Liver (tissue), 9 donors: ENCODE results near the gene PRPF40A. TPM values are rescaled to one million over a fixed set of nuclear protein-coding genes. Genes with fewer than 3 reads are reported as not detected.

ENCODE experiments used
- DNase-seq: peaks from one replicate; pipeline ENCODE4 v3.0.0-alpha.2; 2017; ENCODE audit warnings: low spot score
- H3K27ac ChIP-seq, 2 donors: one replicate each; pipeline ENCODE4 v1.7.0; 2013; ENCODE audit warnings: inconsistent platforms in 2 of 2, low read length in 2 of 2, control low read depth in 1 of 2, low read depth in 1 of 2, mild to moderate bottlenecking in 1 of 2
- H3K27me3 ChIP-seq, 4 donors: one replicate each; pipeline versions ENCODE4 v1.6.1 to v1.7.0; 2013; ENCODE audit warnings: low read length in 3 of 4, inconsistent platforms in 1 of 4, mild to moderate bottlenecking in 1 of 4, moderate library complexity in 1 of 4; ENCODE audit not compliant: control insufficient read depth in 4 of 4, insufficient read depth in 4 of 4
- H3K36me3 ChIP-seq, 4 donors: one replicate each; pipeline versions ENCODE4 v1.6.1 to v1.7.0; 2013; ENCODE audit warnings: low read length in 3 of 4, mild to moderate bottlenecking in 3 of 4, low read depth in 1 of 4, moderate library complexity in 1 of 4; ENCODE audit not compliant: control insufficient read depth in 4 of 4, insufficient read depth in 3 of 4
- H3K4me1 ChIP-seq, 4 donors: one replicate each; pipeline versions ENCODE4 v1.6.1 to v1.7.0; 2013; ENCODE audit warnings: low read length in 3 of 4, mild to moderate bottlenecking in 3 of 4, moderate library complexity in 1 of 4; ENCODE audit not compliant: control insufficient read depth in 4 of 4, insufficient read depth in 4 of 4
- H3K4me3 ChIP-seq, 3 donors: one replicate each; pipeline versions ENCODE4 v1.6.1 to v1.7.0; 2013; ENCODE audit warnings: low read length in 3 of 3, control low read depth in 1 of 3, low read depth in 1 of 3, mild to moderate bottlenecking in 1 of 3
- H3K9ac ChIP-seq, 2 donors: one replicate each; pipeline ENCODE4 v1.7.0; 2013; ENCODE audit warnings: low read length in 2 of 2, mild to moderate bottlenecking in 2 of 2, moderate library complexity in 2 of 2, control low read depth in 1 of 2, low read depth in 1 of 2
- H3K9me3 ChIP-seq, 4 donors: one replicate each; pipeline versions ENCODE4 v1.6.1 to v1.7.0; 2013; ENCODE audit warnings: low read length in 3 of 4; ENCODE audit not compliant: control insufficient read depth in 4 of 4
- EGR1 ChIP-seq, 2 donors: IDR thresholded peaks; 2 replicates each; pipeline ENCODE4 v1.6.1; 2016 to 2018; ENCODE audit warnings: antibody characterized with exemption in 2 of 2, low read depth in 2 of 2
- FOXA1 ChIP-seq: IDR thresholded peaks from 2 replicates; pipeline ENCODE4 v1.6.1; 2016; ENCODE audit warnings: antibody characterized with exemption
- FOXA2 ChIP-seq: IDR thresholded peaks from 2 replicates; pipeline ENCODE4 v1.6.1; 2016; ENCODE audit warnings: antibody characterized with exemption
- GABPA ChIP-seq, 2 donors: IDR thresholded peaks in 1 of 2; conservative IDR thresholded peaks in 1 of 2; 2 replicates each; pipeline ENCODE4 v1.6.1; 2016; ENCODE audit warnings: antibody characterized with exemption in 2 of 2, mild to moderate bottlenecking in 1 of 2, moderate library complexity in 1 of 2
- HNF4A ChIP-seq, 2 donors: conservative IDR thresholded peaks; 2 replicates each; pipeline ENCODE4 v1.6.1; 2016; ENCODE audit warnings: antibody characterized with exemption in 2 of 2, mild to moderate bottlenecking in 2 of 2
- HNF4G ChIP-seq: IDR thresholded peaks from 2 replicates; pipeline ENCODE4 v1.6.1; 2016; ENCODE audit warnings: antibody characterized with exemption
- JUND ChIP-seq, 2 donors: IDR thresholded peaks; 2 replicates each; pipeline ENCODE4 v1.6.1; 2016; ENCODE audit warnings: antibody characterized with exemption in 2 of 2
- NR2F2 ChIP-seq: IDR thresholded peaks from 2 replicates; pipeline ENCODE4 v1.6.1; 2016; ENCODE audit warnings: antibody characterized with exemption
- RAD21 ChIP-seq, 2 donors: IDR thresholded peaks; 2 replicates each; pipeline ENCODE4 v1.6.1; 2016; ENCODE audit warnings: antibody characterized with exemption in 2 of 2, mild to moderate bottlenecking in 2 of 2
- SP1 ChIP-seq: IDR thresholded peaks from 2 replicates; pipeline ENCODE4 v1.6.1; 2018; ENCODE audit warnings: antibody characterized with exemption, mild to moderate bottlenecking
- TAF1 ChIP-seq: conservative IDR thresholded peaks from 2 replicates; pipeline ENCODE4 v1.6.1; 2016; ENCODE audit warnings: antibody characterized with exemption, mild to moderate bottlenecking
- YY1 ChIP-seq: IDR thresholded peaks from 2 replicates; pipeline ENCODE4 v1.6.1; 2016; ENCODE audit warnings: antibody characterized with exemption, mild to moderate bottlenecking
- WGBS: extraction: QIAGEN DNeasy Blood & Tissue Kit; methylation state at CpG from one replicate; pipeline ENCODE4 v1.1.7; 2013; 5-methylcytosine and 5-hydroxymethylcytosine counted together
- polyA plus RNA-seq, 2 donors: library from polyadenylated mRNA; stranded (reverse) in 1 of 2; unstranded in 1 of 2; fragments of 200-250 nt in 1 of 2; fragments of >200 nt in 1 of 2; fragmentation: Nextera tagmentation in 1 of 2; extraction: Ambion mirVana in 1 of 2; gene quantifications; one replicate each; pipeline versions ENCODE4 v1.2.1 to v1.2.3, GENCODE V29; 2013 to 2015
- total RNA-seq, 2 donors: library from RNA; depleted of rRNA; stranded (reverse); fragments of >200 nt; gene quantifications; one replicate each; pipeline ENCODE4 v1.2.3, GENCODE V29; 2014
- TF ChIP-seq, protein P1 (sequence below): IDR thresholded peaks from 2 replicates; pipeline ENCODE4 v1.6.1; 2016; ENCODE audit warnings: antibody characterized with exemption
- TF ChIP-seq, protein P2 (sequence below): fragments of 150-350 bp; IDR thresholded peaks from 2 replicates; pipeline ENCODE4 v1.5.1; 2017; ENCODE audit warnings: improper control_type of control experiment, low read depth, low read length; ENCODE audit not compliant: missing input control
- TF ChIP-seq, protein P3 (sequence below): IDR thresholded peaks from 2 replicates; pipeline ENCODE4 v1.6.1; 2016; ENCODE audit warnings: antibody characterized with exemption, mild to moderate bottlenecking
- TF ChIP-seq, protein P4 (sequence below): IDR thresholded peaks from 2 replicates; pipeline ENCODE4 v1.6.1; 2016; ENCODE audit warnings: antibody characterized with exemption
- donor health status: healthy.
- donor health status: healthy.
- donor health status: healthy.
- donor health status: healthy.
- donor health status: healthy.

PRPF40A gene
- total and polyA plus RNA-seq, 4 donors, result 18.8 to 58.1 (median 53.7) TPM

DNA sequence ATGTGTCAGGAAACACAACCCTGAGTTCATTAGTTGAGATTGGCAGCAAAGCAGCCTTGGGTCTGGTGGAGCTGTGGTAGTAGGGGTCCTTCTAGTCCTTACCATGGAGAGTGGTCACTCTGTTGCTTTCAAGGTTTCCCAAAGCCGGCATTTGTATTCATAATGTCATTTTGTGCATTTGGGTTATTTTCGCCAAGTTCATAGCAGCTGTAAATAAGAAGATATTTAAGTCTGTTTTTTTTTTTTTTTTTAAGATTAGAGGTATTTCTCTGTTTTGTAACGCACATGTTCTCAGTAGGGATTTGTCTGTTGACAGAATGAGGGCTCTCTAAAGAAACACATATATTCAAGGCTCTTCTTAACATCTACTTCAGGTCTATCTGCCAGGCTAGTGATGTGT is 114.1 kb downstream of the PRPF40A start:
- 95% methylated on average over 3 of the region's 3 CpGs for WGBS
- H3K9me3 ChIP-seq, result no peaks in the 10 kb centered on the region
- TF ChIP-seq FOXA1 (no peak), FOXA2 (no peak), HNF4G (no peak), HNF4A (conservative IDR thresholded peaks at IDR 0.05) (no peak), SP1 (no peak), YY1 (no peak), GABPA (IDR thresholded peaks at IDR 0.05 in 1 of 2, conservative IDR thresholded peaks at IDR 0.05 in 1 of 2) (no peak), JUND (IDR thresholded peaks at IDR 0.05) (no peak), NR2F2 (no peak), EGR1 (IDR thresholded peaks at IDR 0.05; ENCODE audit: low read depth in 2 of 2) (no peak), RAD21 (IDR thresholded peaks at IDR 0.05) (no peak)
- TF ChIP-seq, protein P1, sequence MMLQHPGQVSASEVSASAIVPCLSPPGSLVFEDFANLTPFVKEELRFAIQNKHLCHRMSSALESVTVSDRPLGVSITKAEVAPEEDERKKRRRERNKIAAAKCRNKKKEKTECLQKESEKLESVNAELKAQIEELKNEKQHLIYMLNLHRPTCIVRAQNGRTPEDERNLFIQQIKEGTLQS, result no peak
- TF ChIP-seq, protein P2, sequence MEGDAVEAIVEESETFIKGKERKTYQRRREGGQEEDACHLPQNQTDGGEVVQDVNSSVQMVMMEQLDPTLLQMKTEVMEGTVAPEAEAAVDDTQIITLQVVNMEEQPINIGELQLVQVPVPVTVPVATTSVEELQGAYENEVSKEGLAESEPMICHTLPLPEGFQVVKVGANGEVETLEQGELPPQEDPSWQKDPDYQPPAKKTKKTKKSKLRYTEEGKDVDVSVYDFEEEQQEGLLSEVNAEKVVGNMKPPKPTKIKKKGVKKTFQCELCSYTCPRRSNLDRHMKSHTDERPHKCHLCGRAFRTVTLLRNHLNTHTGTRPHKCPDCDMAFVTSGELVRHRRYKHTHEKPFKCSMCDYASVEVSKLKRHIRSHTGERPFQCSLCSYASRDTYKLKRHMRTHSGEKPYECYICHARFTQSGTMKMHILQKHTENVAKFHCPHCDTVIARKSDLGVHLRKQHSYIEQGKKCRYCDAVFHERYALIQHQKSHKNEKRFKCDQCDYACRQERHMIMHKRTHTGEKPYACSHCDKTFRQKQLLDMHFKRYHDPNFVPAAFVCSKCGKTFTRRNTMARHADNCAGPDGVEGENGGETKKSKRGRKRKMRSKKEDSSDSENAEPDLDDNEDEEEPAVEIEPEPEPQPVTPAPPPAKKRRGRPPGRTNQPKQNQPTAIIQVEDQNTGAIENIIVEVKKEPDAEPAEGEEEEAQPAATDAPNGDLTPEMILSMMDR, result no peak

DNA sequence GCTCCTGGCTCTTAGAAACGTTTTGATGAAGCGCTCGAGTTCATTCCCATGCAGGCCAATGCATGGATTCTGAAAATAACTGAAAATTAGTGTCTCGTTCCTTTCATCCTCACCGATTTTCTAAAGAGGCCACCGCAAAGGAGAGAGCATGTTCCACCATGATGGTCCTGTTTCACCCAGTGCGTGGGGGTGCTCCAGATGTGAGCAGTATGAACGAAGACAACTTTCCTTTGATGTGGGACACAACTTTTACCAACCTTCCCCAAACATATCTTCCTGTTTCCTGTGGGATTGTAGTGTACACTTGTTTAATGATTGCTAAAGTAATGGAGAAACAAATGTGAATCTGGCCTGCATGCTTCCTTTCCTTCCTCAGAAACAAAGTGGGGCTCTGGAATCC is 114.5 kb downstream of the PRPF40A start:
- Histone ChIP-seq H3K36me3 (no peaks in the 10 kb centered on the region), H3K9me3 (no peaks in the 10 kb centered on the region), H3K9ac (no peak overlapping the region), H3K27ac (no peak overlapping the region), H3K4me1 (no peaks in the 10 kb centered on the region), H3K27me3 (no peaks in the 10 kb centered on the region), H3K4me3 (no peak overlapping the region)
- no peak for DNase-seq
- 89% methylated on average over 8 of the region's 8 CpGs for WGBS
- TF ChIP-seq, protein P3, sequence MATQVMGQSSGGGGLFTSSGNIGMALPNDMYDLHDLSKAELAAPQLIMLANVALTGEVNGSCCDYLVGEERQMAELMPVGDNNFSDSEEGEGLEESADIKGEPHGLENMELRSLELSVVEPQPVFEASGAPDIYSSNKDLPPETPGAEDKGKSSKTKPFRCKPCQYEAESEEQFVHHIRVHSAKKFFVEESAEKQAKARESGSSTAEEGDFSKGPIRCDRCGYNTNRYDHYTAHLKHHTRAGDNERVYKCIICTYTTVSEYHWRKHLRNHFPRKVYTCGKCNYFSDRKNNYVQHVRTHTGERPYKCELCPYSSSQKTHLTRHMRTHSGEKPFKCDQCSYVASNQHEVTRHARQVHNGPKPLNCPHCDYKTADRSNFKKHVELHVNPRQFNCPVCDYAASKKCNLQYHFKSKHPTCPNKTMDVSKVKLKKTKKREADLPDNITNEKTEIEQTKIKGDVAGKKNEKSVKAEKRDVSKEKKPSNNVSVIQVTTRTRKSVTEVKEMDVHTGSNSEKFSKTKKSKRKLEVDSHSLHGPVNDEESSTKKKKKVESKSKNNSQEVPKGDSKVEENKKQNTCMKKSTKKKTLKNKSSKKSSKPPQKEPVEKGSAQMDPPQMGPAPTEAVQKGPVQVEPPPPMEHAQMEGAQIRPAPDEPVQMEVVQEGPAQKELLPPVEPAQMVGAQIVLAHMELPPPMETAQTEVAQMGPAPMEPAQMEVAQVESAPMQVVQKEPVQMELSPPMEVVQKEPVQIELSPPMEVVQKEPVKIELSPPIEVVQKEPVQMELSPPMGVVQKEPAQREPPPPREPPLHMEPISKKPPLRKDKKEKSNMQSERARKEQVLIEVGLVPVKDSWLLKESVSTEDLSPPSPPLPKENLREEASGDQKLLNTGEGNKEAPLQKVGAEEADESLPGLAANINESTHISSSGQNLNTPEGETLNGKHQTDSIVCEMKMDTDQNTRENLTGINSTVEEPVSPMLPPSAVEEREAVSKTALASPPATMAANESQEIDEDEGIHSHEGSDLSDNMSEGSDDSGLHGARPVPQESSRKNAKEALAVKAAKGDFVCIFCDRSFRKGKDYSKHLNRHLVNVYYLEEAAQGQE, result no peak
- TF ChIP-seq SP1, result no peak
- TF ChIP-seq HNF4G, result no peak
- no peak for TF ChIP-seq FOXA1
- TF ChIP-seq, protein P2, result no peak
- no peak for TF ChIP-seq YY1
- TF ChIP-seq, protein P4, sequence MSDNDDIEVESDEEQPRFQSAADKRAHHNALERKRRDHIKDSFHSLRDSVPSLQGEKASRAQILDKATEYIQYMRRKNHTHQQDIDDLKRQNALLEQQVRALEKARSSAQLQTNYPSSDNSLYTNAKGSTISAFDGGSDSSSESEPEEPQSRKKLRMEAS, result no peak
- no peak for TF ChIP-seq TAF1
- TF ChIP-seq GABPA (IDR thresholded peaks at IDR 0.05 in 1 of 2, conservative IDR thresholded peaks at IDR 0.05 in 1 of 2), result no peak
- no peak for TF ChIP-seq NR2F2
- TF ChIP-seq JUND (IDR thresholded peaks at IDR 0.05), result no peak
- TF ChIP-seq EGR1 (IDR thresholded peaks at IDR 0.05; ENCODE audit: low read depth in 2 of 2), result no peak
- TF ChIP-seq, protein P1, result no peak
- no peak for TF ChIP-seq FOXA2

More for the DNA sequence above, 114.1 kb downstream of the PRPF40A start:
- Histone ChIP-seq H3K9ac (no peak overlapping the region), H3K27ac (no peak overlapping the region), H3K36me3 (no peaks in the 10 kb centered on the region), H3K4me1 (no peaks in the 10 kb centered on the region), H3K4me3 (no peak overlapping the region), H3K27me3 (no peaks in the 10 kb centered on the region)
- no peak for DNase-seq
